ENCODE data around the gene OBI1. TPM values are rescaled to one million over a fixed set of nuclear protein-coding genes. Genes with fewer than 3 reads are reported as not detected.

OBI1 gene
- total RNA-seq, 1 donor from 2014 or later = 9.4 TPM

DNA sequence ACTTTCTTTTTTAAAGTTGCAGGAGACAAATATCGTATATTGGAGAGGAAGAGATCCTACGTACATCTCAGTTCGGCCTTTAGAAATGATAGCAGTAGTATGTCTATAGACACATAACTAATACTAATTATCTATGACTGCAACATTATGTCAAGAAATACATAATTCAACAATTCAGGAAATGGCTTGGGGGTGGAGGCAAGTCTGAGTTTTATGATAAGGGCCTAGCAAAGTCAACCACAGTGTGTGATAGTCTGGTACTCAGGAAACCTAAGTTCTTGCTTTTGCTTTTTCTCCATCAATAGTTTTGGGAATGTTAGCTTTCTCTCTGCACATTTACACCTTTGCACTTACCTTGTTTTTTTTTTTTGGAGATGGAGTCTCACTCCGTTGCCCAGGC lies 27.5 kb upstream of the OBI1 start:
- TF ChIP-seq, protein P1, sequence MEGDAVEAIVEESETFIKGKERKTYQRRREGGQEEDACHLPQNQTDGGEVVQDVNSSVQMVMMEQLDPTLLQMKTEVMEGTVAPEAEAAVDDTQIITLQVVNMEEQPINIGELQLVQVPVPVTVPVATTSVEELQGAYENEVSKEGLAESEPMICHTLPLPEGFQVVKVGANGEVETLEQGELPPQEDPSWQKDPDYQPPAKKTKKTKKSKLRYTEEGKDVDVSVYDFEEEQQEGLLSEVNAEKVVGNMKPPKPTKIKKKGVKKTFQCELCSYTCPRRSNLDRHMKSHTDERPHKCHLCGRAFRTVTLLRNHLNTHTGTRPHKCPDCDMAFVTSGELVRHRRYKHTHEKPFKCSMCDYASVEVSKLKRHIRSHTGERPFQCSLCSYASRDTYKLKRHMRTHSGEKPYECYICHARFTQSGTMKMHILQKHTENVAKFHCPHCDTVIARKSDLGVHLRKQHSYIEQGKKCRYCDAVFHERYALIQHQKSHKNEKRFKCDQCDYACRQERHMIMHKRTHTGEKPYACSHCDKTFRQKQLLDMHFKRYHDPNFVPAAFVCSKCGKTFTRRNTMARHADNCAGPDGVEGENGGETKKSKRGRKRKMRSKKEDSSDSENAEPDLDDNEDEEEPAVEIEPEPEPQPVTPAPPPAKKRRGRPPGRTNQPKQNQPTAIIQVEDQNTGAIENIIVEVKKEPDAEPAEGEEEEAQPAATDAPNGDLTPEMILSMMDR (IDR thresholded peaks at IDR 0.05) = no peak
- ATAC-seq (no peak), DNase-seq (no peak)
- Histone ChIP-seq H3K4me3 (no peak overlapping the region), H3K27me3 (ENCODE audit: low read depth) (no peaks in the 10 kb centered on the region), H3K4me1 (no peaks in the 10 kb centered on the region), H3K27ac (no peak overlapping the region), H3K9me3 (no peaks in the 10 kb centered on the region), H3K36me3 (no peaks in the 10 kb centered on the region)
- intact Hi-C loops (cut with DNase I) = no loop called here

DNA sequence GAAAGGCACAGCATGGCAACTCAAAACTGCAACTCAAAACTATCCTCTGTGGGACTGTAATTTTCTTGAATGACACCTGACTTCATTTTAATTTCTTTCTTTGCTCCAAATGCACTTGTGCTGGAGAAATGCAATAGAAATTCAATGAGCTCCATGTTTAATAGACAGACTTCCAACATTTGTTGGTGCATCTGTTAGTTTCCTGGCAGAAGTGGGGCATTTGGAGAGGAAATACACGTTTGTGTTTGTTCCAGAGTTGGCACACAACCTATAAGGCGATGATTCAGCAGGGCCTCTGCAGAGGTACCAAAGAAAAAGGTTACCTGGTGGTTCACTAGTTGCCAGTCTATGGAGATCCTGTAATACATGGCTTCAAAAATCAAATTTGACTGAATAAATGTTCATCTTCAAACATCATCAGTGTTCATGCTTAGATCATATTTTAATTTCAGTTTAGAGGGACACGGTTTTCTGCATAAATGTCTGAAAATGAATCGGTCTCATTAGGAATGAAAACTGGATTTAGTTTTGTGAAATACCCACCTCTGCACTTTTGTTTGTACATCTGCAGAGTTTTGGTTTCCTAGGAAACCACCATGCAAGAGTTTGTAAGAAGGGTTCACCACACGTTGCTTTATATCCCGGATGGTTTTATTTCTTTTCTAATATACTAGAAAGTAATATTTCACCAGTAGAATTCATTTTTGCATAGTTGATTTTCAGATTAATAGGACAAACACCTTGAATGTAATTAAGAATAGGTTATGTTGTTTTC lies 21.8 kb upstream of the OBI1 start:
- Histone ChIP-seq H3K27ac (no peak overlapping the region), H3K36me3 (no peaks in the 10 kb centered on the region), H3K4me1 (no peaks in the 10 kb centered on the region), H3K9me3 (no peaks in the 10 kb centered on the region), H3K27me3 (ENCODE audit: low read depth) (no peaks in the 10 kb centered on the region), H3K4me3 (no peak overlapping the region)
- intact Hi-C loops (cut with DNase I) = no loop called here
- TF ChIP-seq, protein P1 (IDR thresholded peaks at IDR 0.05) = no peak
- ATAC-seq (no peak), DNase-seq (no peak)

DNA sequence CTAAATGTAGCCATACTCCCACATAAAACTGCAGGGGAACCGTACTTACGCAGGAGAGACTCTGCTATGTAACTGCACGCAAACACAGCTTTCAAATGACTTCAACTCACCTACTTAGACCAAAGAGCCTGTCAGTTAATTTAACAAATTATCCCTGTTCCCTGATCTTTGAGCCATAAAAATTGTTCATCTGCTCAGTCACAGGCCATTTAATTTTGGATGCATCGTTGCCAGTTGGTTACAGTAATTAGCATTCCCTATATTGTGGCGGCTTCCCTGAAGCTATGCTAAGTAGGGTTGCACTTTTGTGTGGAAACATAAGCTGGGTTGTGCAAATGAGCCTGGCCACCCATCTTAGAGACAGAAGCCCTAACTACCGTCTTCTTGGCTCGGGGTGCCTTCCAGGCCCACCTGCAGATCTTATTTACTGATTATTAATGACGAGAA lies 21.2 kb upstream of the OBI1 start:
- no peak overlapping the region for H3K27ac ChIP-seq
- no peaks in the 10 kb centered on the region for H3K36me3 ChIP-seq
- ATAC-seq (no peak), DNase-seq (no peak)
- H3K9me3 ChIP-seq = no peaks in the 10 kb centered on the region
- intact Hi-C loops (cut with DNase I) = no loop called here
- no peaks in the 10 kb centered on the region for H3K27me3 ChIP-seq (ENCODE audit: low read depth)
- no peaks in the 10 kb centered on the region for H3K4me1 ChIP-seq
- H3K4me3 ChIP-seq = no peak overlapping the region
- TF ChIP-seq, protein P1 (IDR thresholded peaks at IDR 0.05) = no peak

DNA sequence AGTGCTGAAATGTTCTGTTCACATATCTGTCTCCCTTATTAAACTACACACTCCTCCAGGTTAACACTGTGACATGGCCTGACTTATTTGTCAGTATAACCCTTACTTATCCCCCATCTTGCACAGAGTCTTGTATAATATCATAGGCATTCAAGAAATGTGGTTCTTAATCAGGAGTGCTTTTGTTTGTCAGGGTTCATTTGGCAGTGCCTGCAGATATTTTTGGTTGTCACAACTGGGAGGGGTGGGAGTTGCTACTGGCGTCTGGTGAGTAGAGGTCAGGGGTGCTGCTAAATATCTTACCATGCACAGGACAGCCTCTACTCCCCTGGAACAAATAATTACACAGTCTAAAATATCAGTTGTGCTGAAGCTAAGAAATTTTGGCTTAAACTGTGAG lies 20.4 kb upstream of the OBI1 start:
- H3K27me3 ChIP-seq (ENCODE audit: low read depth) = no peaks in the 10 kb centered on the region
- intact Hi-C loops (cut with DNase I) = no loop called here
- no peak overlapping the region for H3K27ac ChIP-seq
- no peak for DNase-seq
- ATAC-seq = peak; percentile 19 to 32
- TF ChIP-seq, protein P1 (IDR thresholded peaks at IDR 0.05) = no peak
- no peaks in the 10 kb centered on the region for H3K36me3 ChIP-seq
- no peak overlapping the region for H3K4me3 ChIP-seq
- H3K9me3 ChIP-seq = no peaks in the 10 kb centered on the region
- H3K4me1 ChIP-seq = no peaks in the 10 kb centered on the region

DNA sequence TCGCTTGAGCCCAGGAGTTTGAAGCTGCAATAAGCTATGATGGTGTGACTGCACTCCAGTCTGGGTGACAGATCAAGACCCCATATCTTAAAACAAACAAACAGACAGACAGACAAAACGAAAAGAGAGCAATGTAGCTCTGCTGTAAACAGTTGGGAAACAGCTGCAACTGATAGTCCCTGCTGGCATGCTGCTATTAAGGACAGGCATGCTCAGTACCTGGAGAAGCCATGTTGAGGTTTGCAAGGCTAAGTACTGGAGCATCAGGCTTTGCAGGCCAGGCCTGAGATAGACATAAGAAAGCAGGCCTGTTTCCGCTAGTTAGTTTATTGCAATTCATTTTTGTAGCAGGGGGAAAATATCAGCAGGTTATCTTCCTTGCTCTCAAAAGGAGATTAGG lies 16.2 kb upstream of the OBI1 start:
- Histone ChIP-seq H3K36me3 (no peaks in the 10 kb centered on the region), H3K9me3 (no peaks in the 10 kb centered on the region), H3K27ac (no peak overlapping the region), H3K4me1 (no peaks in the 10 kb centered on the region), H3K4me3 (no peak overlapping the region), H3K27me3 (ENCODE audit: low read depth) (no peaks in the 10 kb centered on the region)
- intact Hi-C loops (cut with DNase I) = no loop called here
- DNase-seq (no peak), ATAC-seq (no peak)
- TF ChIP-seq, protein P1 (IDR thresholded peaks at IDR 0.05) = no peak

All from lower lobe of right lung (tissue), 2 donors.